Omental fat pad (tissue), 4 donors: ENCODE measurements around the gene BAX. TPM values are rescaled to one million over a fixed set of nuclear protein-coding genes. Genes with fewer than 3 reads are reported as not detected.
"Not testable (repeated sequence)": the region's sequence is repeated elsewhere in the genome, so short reads cannot be mapped to it uniquely, and the experiment has no call there.

Experiments
- ATAC-seq: fragments of 150-250 bp; one replicate; pipeline ENCODE4 v1.9.1; 2016; ENCODE audit warnings: mild to moderate bottlenecking, moderate library complexity; ENCODE audit not compliant: low FRiP score
- DNase-seq: peaks from one replicate; pipeline ENCODE4 v3.0.0-alpha.2; 2019; ENCODE audit warnings: low spot score
- CTCF ChIP-seq, 3 donors: fragments of 450-650 bp; IDR thresholded peaks; one replicate each; pipeline ENCODE4 v1.5.1; 2016 to 2017; ENCODE audit warnings: antibody characterized with exemption in 3 of 3, mild to moderate bottlenecking in 3 of 3, moderate library complexity in 2 of 3
- total RNA-seq, 4 donors: library from RNA; depleted of rRNA; stranded (reverse); fragments of >200 nt; gene quantifications; one replicate each; pipeline ENCODE4 v1.1.0, GENCODE V29; 2016

Gene BAX
- total RNA-seq: 10 to 100 TPM; 26.4 to 64.2 (median 37.3) TPM

GRCh38 chr19:48954595-48955307, at the start of gene BAX:
Gene BAX, plus strand, starts transcription at chr19:48954875. Its CDS starts 54 bp downstream, at chr19:48954929.
- peak; percentile 83 for DNase-seq

GRCh38 chr19:48905664-48906063, 49.0 kb upstream of the BAX start:
- no peak for ATAC-seq
- no peak for DNase-seq
- no peak for TF ChIP-seq CTCF (IDR thresholded peaks at IDR 0.05)

More at GRCh38 chr19:48954595-48955307, at the start of gene BAX:
- TF ChIP-seq CTCF (IDR thresholded peaks at IDR 0.05): no peak
- ATAC-seq: peak; percentile 85

GRCh38 chr19:48906324-48906723, 48.4 kb upstream of the BAX start:
- DNase-seq (no peak), ATAC-seq (no peak)
- no peak for TF ChIP-seq CTCF (IDR thresholded peaks at IDR 0.05)

GRCh38 chr19:48907671-48908070, 47.0 kb upstream of the BAX start:
- ATAC-seq (no peak), DNase-seq (no peak)
- no peak for TF ChIP-seq CTCF (IDR thresholded peaks at IDR 0.05)

GRCh38 chr19:48909424-48910077, 45.1 kb upstream of the BAX start:
- not testable (repeated sequence) for DNase-seq, ATAC-seq

- DNase-seq (no peak), ATAC-seq (no peak)
- no peak for TF ChIP-seq CTCF (IDR thresholded peaks at IDR 0.05)
Measured at GRCh38 chr19:48910803-48911202, 43.9 kb upstream of the BAX start.

GRCh38 chr19:48913114-48913889, 41.4 kb upstream of the BAX start:
- ATAC-seq (no peak), DNase-seq (no peak)
- no peak for TF ChIP-seq CTCF (IDR thresholded peaks at IDR 0.05)
